Upper lobe of left lung (tissue), 6 donors: ENCODE measurements around the gene PIH1D2. TPM values are rescaled to one million over a fixed set of nuclear protein-coding genes. Genes with fewer than 3 reads are reported as not detected.
"Not testable (repeated sequence)": the region's sequence is repeated elsewhere in the genome, so short reads cannot be mapped to it uniquely, and the experiment has no call there.

Experiments
- ATAC-seq, 2 donors: fragments of 200-7000 bp; cut with Tn5 transposase; one replicate each; pipeline ENCODE4 v1.9.1; 2022; ENCODE audit warnings: mild to moderate bottlenecking in 2 of 2, moderate library complexity in 2 of 2; ENCODE audit not compliant: low FRiP score in 2 of 2
- DNase-seq, 2 donors: peaks; one replicate each; pipeline ENCODE4 v3.0.0-alpha.2; 2019 to 2020
- H3K27ac ChIP-seq, 4 donors: fragments of 200-600 bp; sonication (generic); one replicate each; pipeline ENCODE4 v1.5.1; 2016 to 2019
- H3K27me3 ChIP-seq, 4 donors: fragments of 200-600 bp; sonication (generic); one replicate each; pipeline ENCODE4 v1.5.1; 2017 to 2019
- H3K36me3 ChIP-seq, 4 donors: fragments of 200-600 bp; sonication (generic); one replicate each; pipeline ENCODE4 v1.5.1; 2016 to 2019
- H3K4me1 ChIP-seq, 4 donors: fragments of 200-600 bp; sonication (generic); one replicate each; pipeline ENCODE4 v1.5.1; 2018 to 2019
- H3K4me3 ChIP-seq, 4 donors: fragments of 200-600 bp; sonication (generic); one replicate each; pipeline ENCODE4 v1.5.1; 2017 to 2019; ENCODE audit warnings: mild to moderate bottlenecking in 2 of 4, moderate library complexity in 1 of 4
- H3K9me3 ChIP-seq, 4 donors: fragments of 200-600 bp; sonication (generic); one replicate each; pipeline ENCODE4 v1.5.1; 2018 to 2019
- EP300 ChIP-seq, 4 donors: sonication (generic); formaldehyde crosslinking; IDR thresholded peaks; one replicate each; pipeline ENCODE4 v1.5.1; 2017; ENCODE audit warnings: antibody characterized with exemption in 4 of 4, control low read depth in 2 of 4
- POLR2A ChIP-seq, 4 donors: fragments of 450-650 bp; IDR thresholded peaks; one replicate each; pipeline ENCODE4 v1.5.1; 2016 to 2017; ENCODE audit warnings: antibody characterized with exemption in 4 of 4, mild to moderate bottlenecking in 2 of 4
- POLR2AphosphoS5 ChIP-seq, 2 donors: sonication (generic); formaldehyde crosslinking; IDR thresholded peaks; one replicate each; pipeline ENCODE4 v1.5.1; 2017; ENCODE audit warnings: antibody characterized with exemption in 2 of 2
- WGBS, 2 donors: methylation state at CpG; one replicate each; pipeline ENCODE4 v1.1.5; 2017 to 2018; 5-methylcytosine and 5-hydroxymethylcytosine counted together
- total RNA-seq, 6 donors: library from RNA; depleted of rRNA in 4 of 6; stranded (reverse); fragments of >200 nt in 4 of 6; gene quantifications; one replicate each; pipeline versions ENCODE4 v1.1.0 to v1.2.1, GENCODE V29; 2016 to 2021
- TF ChIP-seq, protein P1 (sequence below), 6 experiments: fragments of 450-650 bp in 4 of 6; fragments of 200-600 bp in 2 of 6; sonication (generic) in 2 of 6; IDR thresholded peaks; one replicate each; pipeline ENCODE4 v1.5.1; 2016 to 2019; ENCODE audit warnings: antibody characterized with exemption in 6 of 6
- donor health status: DM: no; HTN: no; CAD: no; lungs with moderate emphysema.
- donor health status: DM: no; HTN: yes; CAD: no; lungs with severe emphysema.

PIH1D2 gene
- total RNA-seq, 6 donors from 2014 or later = 1.2 to 24.1 (median 4.0) TPM

DNA sequence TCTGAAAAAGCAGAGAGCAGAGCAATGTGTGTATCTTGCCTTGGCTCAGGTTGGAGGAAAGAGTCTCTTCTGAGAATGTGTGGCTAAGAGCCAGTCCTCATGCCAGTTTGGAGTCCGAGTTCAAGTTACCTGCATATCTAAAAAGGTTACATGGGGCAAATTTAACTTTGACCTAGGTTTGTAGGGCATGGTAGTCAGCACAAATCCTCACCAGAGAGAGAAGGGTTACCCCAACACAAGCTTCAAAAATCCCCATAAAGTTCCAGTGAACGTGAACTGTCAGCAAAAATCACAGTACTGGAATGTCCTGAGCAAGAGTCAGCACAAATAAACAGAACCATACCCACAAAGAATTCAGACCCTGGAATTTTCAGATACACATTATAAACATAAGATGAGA, 26.6 kb upstream of the PIH1D2 start:
- ATAC-seq (no peak), DNase-seq (no peak)
- peaks cover 0 to 26% (median 10%) of the 10 kb centered on the region in 4 donors for H3K36me3 ChIP-seq
- H3K4me1 ChIP-seq = no peaks in the 10 kb centered on the region
- H3K4me3 ChIP-seq = no peak overlapping the region
- H3K27me3 ChIP-seq = no peaks in the 10 kb centered on the region
- H3K9me3 ChIP-seq = no peaks in the 10 kb centered on the region
- TF ChIP-seq, protein P1, sequence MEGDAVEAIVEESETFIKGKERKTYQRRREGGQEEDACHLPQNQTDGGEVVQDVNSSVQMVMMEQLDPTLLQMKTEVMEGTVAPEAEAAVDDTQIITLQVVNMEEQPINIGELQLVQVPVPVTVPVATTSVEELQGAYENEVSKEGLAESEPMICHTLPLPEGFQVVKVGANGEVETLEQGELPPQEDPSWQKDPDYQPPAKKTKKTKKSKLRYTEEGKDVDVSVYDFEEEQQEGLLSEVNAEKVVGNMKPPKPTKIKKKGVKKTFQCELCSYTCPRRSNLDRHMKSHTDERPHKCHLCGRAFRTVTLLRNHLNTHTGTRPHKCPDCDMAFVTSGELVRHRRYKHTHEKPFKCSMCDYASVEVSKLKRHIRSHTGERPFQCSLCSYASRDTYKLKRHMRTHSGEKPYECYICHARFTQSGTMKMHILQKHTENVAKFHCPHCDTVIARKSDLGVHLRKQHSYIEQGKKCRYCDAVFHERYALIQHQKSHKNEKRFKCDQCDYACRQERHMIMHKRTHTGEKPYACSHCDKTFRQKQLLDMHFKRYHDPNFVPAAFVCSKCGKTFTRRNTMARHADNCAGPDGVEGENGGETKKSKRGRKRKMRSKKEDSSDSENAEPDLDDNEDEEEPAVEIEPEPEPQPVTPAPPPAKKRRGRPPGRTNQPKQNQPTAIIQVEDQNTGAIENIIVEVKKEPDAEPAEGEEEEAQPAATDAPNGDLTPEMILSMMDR (IDR thresholded peaks at IDR 0.05) = no peak
- TF ChIP-seq POLR2AphosphoS5 (IDR thresholded peaks at IDR 0.05) = no peak
- H3K27ac ChIP-seq = no peak overlapping the region
- 68 to 84% methylated on average over 2 of the region's 2 CpGs for WGBS, 2 donors

DNA sequence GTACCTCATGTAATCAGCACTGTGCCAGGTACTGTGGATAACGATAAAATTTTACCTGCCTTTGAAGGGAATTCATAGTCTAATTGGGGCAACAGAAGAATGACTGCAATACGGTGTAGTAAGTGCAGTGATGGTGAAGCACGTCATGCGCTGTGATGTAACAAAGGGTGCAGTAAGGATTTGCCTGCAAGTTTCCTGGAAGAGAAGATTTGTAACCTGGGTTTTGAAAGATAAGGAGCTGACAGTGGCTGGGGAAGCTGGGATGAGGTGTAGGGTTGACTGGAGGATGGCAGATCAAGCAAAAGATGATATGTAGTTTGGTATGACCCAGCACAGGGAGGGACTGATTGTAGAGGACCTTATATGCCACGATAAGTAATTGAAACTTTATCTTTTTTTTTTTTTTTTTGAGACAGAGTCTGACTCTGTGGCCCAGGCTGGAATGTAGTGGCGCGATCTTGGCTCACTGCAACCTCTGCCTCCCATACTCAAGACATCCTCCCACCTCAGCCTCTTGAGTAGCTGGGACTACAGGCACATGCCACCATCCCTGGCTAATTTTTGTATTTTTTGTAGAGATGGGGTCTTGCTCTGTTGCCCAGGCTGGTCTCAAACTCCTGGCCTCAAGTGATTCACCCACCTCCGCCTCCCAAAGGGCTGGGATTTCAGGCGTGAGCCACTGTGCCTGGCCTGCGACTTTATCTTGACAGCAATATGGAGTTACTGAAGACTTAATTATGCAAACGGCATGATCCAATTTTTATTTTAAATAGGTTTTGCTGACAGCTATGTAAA, 24.1 kb upstream of the PIH1D2 start:
- H3K9me3 ChIP-seq = no peaks in the 10 kb centered on the region
- TF ChIP-seq, protein P1 (IDR thresholded peaks at IDR 0.05) = no peak
- TF ChIP-seq POLR2A (IDR thresholded peaks at IDR 0.05) (no peak), POLR2AphosphoS5 (IDR thresholded peaks at IDR 0.05) (no peak), EP300 (IDR thresholded peaks at IDR 0.05) (no peak)
- no peaks in the 10 kb centered on the region for H3K4me1 ChIP-seq
- no peaks in the 10 kb centered on the region for H3K27me3 ChIP-seq
- H3K4me3 ChIP-seq = no peak overlapping the region
- no peak for DNase-seq
- peaks cover 6 to 51% (median 25%) of the 10 kb centered on the region in 4 donors for H3K36me3 ChIP-seq
- no peak overlapping the region for H3K27ac ChIP-seq
- peak in 1 of 2 donors; percentile 19 for ATAC-seq
- 91 to 93% methylated on average over 11 of the region's 11 CpGs for WGBS, 2 donors

DNA sequence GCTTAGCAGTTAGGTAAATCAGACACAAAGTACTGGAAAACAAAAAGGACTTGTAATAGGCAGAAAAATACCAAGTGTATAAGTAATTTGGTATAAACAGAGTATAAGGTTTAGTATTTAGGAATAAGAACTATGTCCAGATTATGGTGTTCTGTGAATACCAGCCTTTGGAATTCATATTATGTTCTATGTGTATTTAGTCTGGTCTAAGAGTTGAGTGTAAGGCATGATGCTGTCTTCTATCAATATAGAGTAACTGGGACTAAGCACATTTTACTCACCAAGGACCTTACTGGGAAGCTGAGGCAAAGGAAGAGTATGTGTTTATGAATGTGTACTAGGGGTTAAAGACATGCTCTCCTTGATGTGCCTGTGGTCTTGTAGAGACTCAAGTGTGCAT, 22.4 kb upstream of the PIH1D2 start:
- DNase-seq (no peak), ATAC-seq (no peak)
- Histone ChIP-seq H3K27me3 (no peaks in the 10 kb centered on the region), H3K4me3 (no peak overlapping the region), H3K9me3 (no peaks in the 10 kb centered on the region), H3K4me1 (no peaks in the 10 kb centered on the region), H3K36me3 (peaks cover 15 to 68% (median 41%) of the 10 kb centered on the region in 4 donors), H3K27ac (no peak overlapping the region)
- TF ChIP-seq EP300 (IDR thresholded peaks at IDR 0.05) (no peak), POLR2A (IDR thresholded peaks at IDR 0.05) (no peak)
- TF ChIP-seq, protein P1 (IDR thresholded peaks at IDR 0.05) = no peak

DNA sequence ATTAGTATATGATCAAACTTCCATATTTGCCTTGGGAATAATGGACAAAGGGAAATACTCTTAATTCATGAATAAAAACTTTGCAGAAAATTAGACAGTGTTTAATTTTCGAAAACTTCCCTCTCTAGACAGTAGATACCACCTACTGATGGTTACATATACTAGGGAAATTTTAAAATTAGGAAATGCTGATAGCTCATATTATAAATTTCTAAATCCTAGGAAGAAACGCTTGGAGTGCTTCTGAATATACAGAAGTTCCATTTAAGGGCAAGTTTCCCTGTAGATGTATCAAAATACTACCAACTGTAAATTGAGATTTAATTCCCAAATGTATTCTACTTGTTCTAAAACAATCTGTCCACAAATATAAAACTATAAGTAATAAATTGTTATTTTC, 21.5 kb upstream of the PIH1D2 start:
- not testable (repeated sequence) for H3K4me3 ChIP-seq, ATAC-seq, H3K27me3 ChIP-seq, H3K9me3 ChIP-seq, H3K4me1 ChIP-seq, DNase-seq, H3K27ac ChIP-seq
- H3K36me3 ChIP-seq = peaks cover 24 to 77% (median 48%) of the 10 kb centered on the region in 4 donors
- WGBS, 2 donors = 92% methylated on average over 2 of the region's 2 CpGs

DNA sequence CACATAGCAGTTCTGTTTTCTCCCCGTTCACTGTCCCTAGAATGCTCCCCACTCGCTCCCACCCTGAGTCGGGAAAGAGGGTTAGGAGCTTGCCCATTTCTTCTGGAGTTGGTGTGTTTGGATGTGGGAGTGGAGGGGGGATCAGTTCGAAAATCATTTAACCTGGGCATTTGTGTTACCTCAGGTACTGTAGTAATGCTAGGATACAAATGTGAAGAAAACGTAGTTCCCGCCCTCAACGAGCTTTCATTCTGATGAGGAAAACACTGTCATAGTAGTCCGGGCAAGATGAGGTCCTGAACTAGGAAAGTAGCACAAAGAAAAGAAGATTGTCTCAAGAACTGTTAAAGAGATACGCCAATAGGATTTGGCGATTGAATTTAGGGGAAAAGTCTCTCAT, 13.4 kb upstream of the PIH1D2 start:
- ATAC-seq = no peak
- Histone ChIP-seq H3K27ac (peak overlapping the region; percentile 77 to 84 (median 84)), H3K9me3 (no peaks in the 10 kb centered on the region), H3K27me3 (no peaks in the 10 kb centered on the region), H3K4me3 (peak overlapping the region; percentile 56 to 82 (median 73)), H3K4me1 (peaks cover 25 to 38% (median 33%) of the 10 kb centered on the region in 4 donors), H3K36me3 (peaks cover 28 to 73% (median 52%) of the 10 kb centered on the region in 4 donors)
- TF ChIP-seq, protein P1 (IDR thresholded peaks at IDR 0.05) = no peak
- TF ChIP-seq POLR2A (IDR thresholded peaks at IDR 0.05) (no peak), POLR2AphosphoS5 (IDR thresholded peaks at IDR 0.05) (no peak), EP300 (IDR thresholded peaks at IDR 0.05) (no peak)
- 16% methylated on average over 10 of the region's 10 CpGs for WGBS, 2 donors
- no peak for DNase-seq
